Vagina (tissue), 2 donors: ENCODE data around the gene GLE1. TPM values are rescaled to one million over a fixed set of nuclear protein-coding genes. Genes with fewer than 3 reads are reported as not detected.

Experiments
- DNase-seq, 2 donors: peaks; one replicate each; pipeline ENCODE4 v3.0.0-alpha.2; 2017; ENCODE audit errors: extremely low spot score in 2 of 2
- H3K27ac ChIP-seq: fragments of 200-600 bp; sonication (generic); one replicate; pipeline ENCODE4 v1.5.1; 2019
- H3K27me3 ChIP-seq: fragments of 200-600 bp; sonication (generic); one replicate; pipeline ENCODE4 v1.5.1; 2019
- H3K36me3 ChIP-seq, 2 donors: fragments of 200-600 bp; sonication (generic); one replicate each; pipeline ENCODE4 v1.5.1; 2017 to 2019
- H3K4me1 ChIP-seq: fragments of 200-600 bp; sonication (generic); one replicate; pipeline ENCODE4 v1.5.1; 2019
- H3K4me3 ChIP-seq, 2 donors: fragments of 200-600 bp; sonication (generic); 1 replicate in 1 of 2; 2 replicates in 1 of 2; pipeline ENCODE4 v1.5.1; 2016 to 2019
- H3K9me3 ChIP-seq: fragments of 200-600 bp; sonication (generic); one replicate; pipeline ENCODE4 v1.5.1; 2019
- CTCF ChIP-seq, 3 experiments: fragments of 450-650 bp in 2 of 3; fragments of 200-600 bp in 1 of 3; sonication (generic) in 1 of 3; IDR thresholded peaks; one replicate each; pipeline ENCODE4 v1.5.1; 2017 to 2019; ENCODE audit warnings: antibody characterized with exemption in 3 of 3, mild to moderate bottlenecking in 2 of 3, moderate library complexity in 2 of 3
- POLR2A ChIP-seq, 2 donors: fragments of 450-650 bp; IDR thresholded peaks; one replicate each; pipeline ENCODE4 v1.6.1; 2017; ENCODE audit warnings: antibody characterized with exemption in 2 of 2, mild to moderate bottlenecking in 2 of 2, moderate library complexity in 2 of 2
- POLR2AphosphoS5 ChIP-seq, 2 donors: sonication (generic); formaldehyde crosslinking; IDR thresholded peaks; one replicate each; pipeline ENCODE4 v1.9.0; 2017; ENCODE audit warnings: antibody characterized with exemption in 2 of 2, mild to moderate bottlenecking in 2 of 2, low read depth in 1 of 2; ENCODE audit not compliant: insufficient read depth in 1 of 2
- intact Hi-C: fragments of 100-400 bp; cut with DNase I; formaldehyde crosslinking; loops from one replicate; pipeline ENCODE4 v1.15.1; 2023
- small RNA-seq: library from RNA; depleted of rRNA; stranded (forward); fragments of <200 nt; gene quantifications from one replicate; pipeline ENCODE3, GENCODE V24; 2016
- total RNA-seq: library from RNA; depleted of rRNA; stranded (reverse); fragments of >200 nt; gene quantifications from one replicate; pipeline ENCODE4 v1.2.3, GENCODE V29; 2016

Gene GLE1
- total RNA-seq, 1 donor from 2014 or later: 20.9 TPM

GRCh38 chr9:128587453-128587852 lies 82.9 kb downstream of the GLE1 start:
- Histone ChIP-seq H3K36me3 (peaks cover 0 to 97% of the 10 kb centered on the region in 2 donors), H3K9me3 (no peaks in the 10 kb centered on the region), H3K27ac (no peak overlapping the region), H3K4me1 (no peaks in the 10 kb centered on the region), H3K4me3 (no peak overlapping the region), H3K27me3 (no peaks in the 10 kb centered on the region)
- intact Hi-C loops: no loop called here
- DNase-seq: no peak
- TF ChIP-seq POLR2A (IDR thresholded peaks at IDR 0.05): no peak
- no peak for TF ChIP-seq CTCF (IDR thresholded peaks at IDR 0.05)
- no peak for TF ChIP-seq POLR2AphosphoS5 (IDR thresholded peaks at IDR 0.05; ENCODE audit: insufficient read depth in 1 of 2, low read depth in 1 of 2)

- intact Hi-C loops: no loop called here
- H3K4me1 ChIP-seq: no peaks in the 10 kb centered on the region
Observed at GRCh38 chr9:128588581-128589233, 84.2 kb downstream of the GLE1 start.

More at GRCh38 chr9:128588581-128589233, 84.2 kb downstream of the GLE1 start:
- peaks cover 0 to 97% of the 10 kb centered on the region in 2 donors for H3K36me3 ChIP-seq
- no peaks in the 10 kb centered on the region for H3K27me3 ChIP-seq
- no peak overlapping the region for H3K4me3 ChIP-seq
- no peaks in the 10 kb centered on the region for H3K9me3 ChIP-seq
- TF ChIP-seq CTCF (IDR thresholded peaks at IDR 0.05): no peak
- no peak for DNase-seq
- H3K27ac ChIP-seq: no peak overlapping the region

Small RNAs within 50 kb of the gene (small RNA-seq; reads per million reads assigned to genes)
- not detected for gene RNU7-171P

Other genes starting within 250 kb of the GLE1 start
- 84.5 TPM for gene GOLGA2, start 228.7 kb upstream of the GLE1 start, total RNA-seq
- gene SWI5, start 228.4 kb upstream of the GLE1 start, total RNA-seq: 42.7 TPM
- 11.3 TPM for gene TRUB2, start 182.3 kb upstream of the GLE1 start, total RNA-seq
- 42.0 TPM for gene COQ4, start 181.9 kb upstream of the GLE1 start, total RNA-seq
- 28.0 TPM for gene SLC27A4, start 164.2 kb upstream of the GLE1 start, total RNA-seq
- gene URM1, start 133.3 kb upstream of the GLE1 start, total RNA-seq: 15.2 TPM
- gene CERCAM, start 83.9 kb upstream of the GLE1 start, total RNA-seq: 36.1 TPM
- 18.9 TPM for gene ODF2, start 48.7 kb upstream of the GLE1 start, total RNA-seq
- gene SPTAN1, start 47.9 kb downstream of the GLE1 start, total RNA-seq: 292 TPM
- gene DYNC2I2, start 152.1 kb downstream of the GLE1 start, total RNA-seq: 46.9 TPM
- 137 TPM for gene SET, start 184.5 kb downstream of the GLE1 start, total RNA-seq
- gene PKN3, start 197.8 kb downstream of the GLE1 start, total RNA-seq: 8.3 TPM
- 19.4 TPM for gene ZDHHC12, start 219.4 kb downstream of the GLE1 start, total RNA-seq